GM23338 (cell line): ENCODE measurements around the gene FIGN.

Experiments used
- CREB1 ChIP-seq: fragments of 250-450 bp; sonication (Bioruptor Pico); IDR thresholded peaks from 2 replicates; pipeline ENCODE4 v1.5.0; 2020; ENCODE audit warnings: low read depth, mild to moderate bottlenecking, moderate library complexity
- EZH2 ChIP-seq: fragments of 200-600 bp; sonication (generic); IDR thresholded peaks from one replicate; pipeline ENCODE4 v1.8.0; 2017; ENCODE audit warnings: antibody characterized with exemption, mild to moderate bottlenecking, low read depth; ENCODE audit not compliant: unreplicated experiment
- JUNB ChIP-seq: IDR thresholded peaks from one replicate; pipeline ENCODE4 v1.6.1; 2016; ENCODE audit warnings: antibody characterized with exemption; ENCODE audit not compliant: unreplicated experiment
- NANOG ChIP-seq: IDR thresholded peaks from 2 replicates; pipeline ENCODE4 v1.6.1; 2016; ENCODE audit warnings: antibody characterized with exemption, borderline replicate concordance
- POLR2AphosphoS5 ChIP-seq: IDR thresholded peaks from 2 replicates; pipeline ENCODE4 v1.6.1; 2016; ENCODE audit warnings: antibody characterized with exemption, low read depth
- ZNF114 ChIP-seq: fragments of 250-450 bp; sonication (Bioruptor Pico); IDR thresholded peaks from 2 replicates; pipeline ENCODE4 v1.5.0; 2020; ENCODE audit warnings: mild to moderate bottlenecking, moderate library complexity
- TF ChIP-seq, protein P1 (sequence below), 2 experiments: fragments of 200-600 bp in 1 of 2; sonication (generic) in 1 of 2; conservative IDR thresholded peaks; 2 replicates each; pipeline versions ENCODE4 v1.5.1 to v1.6.1; 2016 to 2017; ENCODE audit warnings: antibody characterized with exemption in 2 of 2, low read depth in 2 of 2, mild to moderate bottlenecking in 2 of 2, moderate library complexity in 1 of 2
- TF ChIP-seq, protein P2 (sequence below): IDR thresholded peaks from one replicate; pipeline ENCODE4 v1.6.1; 2018; ENCODE audit warnings: antibody characterized with exemption; ENCODE audit not compliant: unreplicated experiment

GRCh38 chr2:163682695-163683094, 53.1 kb downstream of the FIGN start:
- TF ChIP-seq, protein P1, sequence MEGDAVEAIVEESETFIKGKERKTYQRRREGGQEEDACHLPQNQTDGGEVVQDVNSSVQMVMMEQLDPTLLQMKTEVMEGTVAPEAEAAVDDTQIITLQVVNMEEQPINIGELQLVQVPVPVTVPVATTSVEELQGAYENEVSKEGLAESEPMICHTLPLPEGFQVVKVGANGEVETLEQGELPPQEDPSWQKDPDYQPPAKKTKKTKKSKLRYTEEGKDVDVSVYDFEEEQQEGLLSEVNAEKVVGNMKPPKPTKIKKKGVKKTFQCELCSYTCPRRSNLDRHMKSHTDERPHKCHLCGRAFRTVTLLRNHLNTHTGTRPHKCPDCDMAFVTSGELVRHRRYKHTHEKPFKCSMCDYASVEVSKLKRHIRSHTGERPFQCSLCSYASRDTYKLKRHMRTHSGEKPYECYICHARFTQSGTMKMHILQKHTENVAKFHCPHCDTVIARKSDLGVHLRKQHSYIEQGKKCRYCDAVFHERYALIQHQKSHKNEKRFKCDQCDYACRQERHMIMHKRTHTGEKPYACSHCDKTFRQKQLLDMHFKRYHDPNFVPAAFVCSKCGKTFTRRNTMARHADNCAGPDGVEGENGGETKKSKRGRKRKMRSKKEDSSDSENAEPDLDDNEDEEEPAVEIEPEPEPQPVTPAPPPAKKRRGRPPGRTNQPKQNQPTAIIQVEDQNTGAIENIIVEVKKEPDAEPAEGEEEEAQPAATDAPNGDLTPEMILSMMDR (conservative IDR thresholded peaks at IDR 0.05; ENCODE audit: low read depth in 2 of 2) = peak in 1 of 2 experiments; percentile 43; a peak in 3 of 4 replicates
- no peak for TF ChIP-seq EZH2
- no peak for TF ChIP-seq POLR2AphosphoS5
- TF ChIP-seq JUNB = no peak
- TF ChIP-seq, protein P2, sequence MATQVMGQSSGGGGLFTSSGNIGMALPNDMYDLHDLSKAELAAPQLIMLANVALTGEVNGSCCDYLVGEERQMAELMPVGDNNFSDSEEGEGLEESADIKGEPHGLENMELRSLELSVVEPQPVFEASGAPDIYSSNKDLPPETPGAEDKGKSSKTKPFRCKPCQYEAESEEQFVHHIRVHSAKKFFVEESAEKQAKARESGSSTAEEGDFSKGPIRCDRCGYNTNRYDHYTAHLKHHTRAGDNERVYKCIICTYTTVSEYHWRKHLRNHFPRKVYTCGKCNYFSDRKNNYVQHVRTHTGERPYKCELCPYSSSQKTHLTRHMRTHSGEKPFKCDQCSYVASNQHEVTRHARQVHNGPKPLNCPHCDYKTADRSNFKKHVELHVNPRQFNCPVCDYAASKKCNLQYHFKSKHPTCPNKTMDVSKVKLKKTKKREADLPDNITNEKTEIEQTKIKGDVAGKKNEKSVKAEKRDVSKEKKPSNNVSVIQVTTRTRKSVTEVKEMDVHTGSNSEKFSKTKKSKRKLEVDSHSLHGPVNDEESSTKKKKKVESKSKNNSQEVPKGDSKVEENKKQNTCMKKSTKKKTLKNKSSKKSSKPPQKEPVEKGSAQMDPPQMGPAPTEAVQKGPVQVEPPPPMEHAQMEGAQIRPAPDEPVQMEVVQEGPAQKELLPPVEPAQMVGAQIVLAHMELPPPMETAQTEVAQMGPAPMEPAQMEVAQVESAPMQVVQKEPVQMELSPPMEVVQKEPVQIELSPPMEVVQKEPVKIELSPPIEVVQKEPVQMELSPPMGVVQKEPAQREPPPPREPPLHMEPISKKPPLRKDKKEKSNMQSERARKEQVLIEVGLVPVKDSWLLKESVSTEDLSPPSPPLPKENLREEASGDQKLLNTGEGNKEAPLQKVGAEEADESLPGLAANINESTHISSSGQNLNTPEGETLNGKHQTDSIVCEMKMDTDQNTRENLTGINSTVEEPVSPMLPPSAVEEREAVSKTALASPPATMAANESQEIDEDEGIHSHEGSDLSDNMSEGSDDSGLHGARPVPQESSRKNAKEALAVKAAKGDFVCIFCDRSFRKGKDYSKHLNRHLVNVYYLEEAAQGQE = no peak
- TF ChIP-seq NANOG = no peak
- TF ChIP-seq CREB1 (CRISPR knock-in tag) = no peak
- TF ChIP-seq ZNF114 (CRISPR knock-in tag) = no peak
